NCI-H2196 treated with DMSO at 0.1 percent for 48 hours (cell line): ENCODE measurements around the gene FBXO5.
"Not testable (repeated sequence)": the region's sequence is repeated elsewhere in the genome, so short reads cannot be mapped to it uniquely, and the experiment has no call there.

Experiments used
- DNase-seq: peaks from one replicate; lab custom pipeline; 2025; ENCODE audit not compliant: unreplicated experiment; lab: John Stamatoyannopoulos, UW

The FBXO5 gene

DNA sequence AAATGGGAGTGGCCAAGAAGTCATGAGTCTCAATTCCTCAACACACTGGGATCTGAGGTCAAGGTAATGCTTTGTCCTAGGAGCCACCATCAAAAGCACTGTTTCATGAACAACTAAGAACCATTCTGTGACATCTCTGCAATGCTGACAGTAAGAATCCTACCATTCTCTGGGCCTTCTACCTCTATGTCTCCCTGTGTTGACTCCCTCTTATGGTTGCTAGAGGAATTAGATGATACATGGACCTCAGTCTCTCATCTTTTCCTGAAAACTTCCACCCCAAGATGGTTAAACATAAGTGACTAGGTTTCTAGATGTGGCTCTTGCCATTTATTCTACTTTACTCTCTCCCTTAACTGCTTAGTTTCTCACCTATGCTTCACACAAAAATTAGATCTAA, 10.6 kb upstream of the FBXO5 start:
- DNase-seq, result no peak

DNA sequence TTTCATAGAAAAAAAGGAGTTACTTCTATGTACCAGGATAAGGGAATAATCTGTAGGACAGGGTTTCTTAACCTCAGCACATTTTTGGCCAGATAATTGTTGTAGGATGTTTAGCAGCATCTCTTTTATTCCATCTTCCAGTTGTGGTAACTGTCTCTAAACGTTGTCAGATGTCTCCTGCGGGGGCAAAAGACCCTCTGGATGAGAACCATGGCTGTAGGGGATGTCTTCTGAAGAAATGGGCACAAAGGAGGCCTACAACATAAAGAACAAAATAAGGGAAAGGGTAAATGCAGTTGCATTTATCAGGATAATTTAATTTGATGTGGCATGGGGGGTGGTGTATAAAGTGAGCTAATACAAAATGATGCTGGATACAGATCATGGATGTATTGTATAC, 4.1 kb upstream of the FBXO5 start:
- DNase-seq, result no peak

DNA sequence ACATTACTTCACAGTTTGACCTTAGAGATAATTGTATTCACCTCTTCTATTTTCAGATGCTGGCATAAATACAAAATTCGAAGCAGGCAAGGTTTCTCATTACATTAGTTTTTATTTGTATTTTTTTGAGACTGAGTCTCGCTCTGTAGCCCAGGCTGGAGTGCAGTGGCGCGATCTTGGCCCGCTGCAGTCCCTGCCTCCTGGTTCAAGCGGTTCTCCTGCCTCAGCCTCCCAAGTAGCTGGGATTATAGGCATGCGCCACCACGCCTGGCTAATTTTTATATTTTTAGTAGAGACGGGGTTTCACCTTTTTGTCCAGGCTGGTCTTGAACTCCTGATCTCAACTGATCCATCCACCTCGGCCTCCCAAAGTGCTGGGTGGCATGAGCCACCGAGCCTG, 2.5 kb upstream of the FBXO5 start:
- not testable (repeated sequence) for DNase-seq

DNA sequence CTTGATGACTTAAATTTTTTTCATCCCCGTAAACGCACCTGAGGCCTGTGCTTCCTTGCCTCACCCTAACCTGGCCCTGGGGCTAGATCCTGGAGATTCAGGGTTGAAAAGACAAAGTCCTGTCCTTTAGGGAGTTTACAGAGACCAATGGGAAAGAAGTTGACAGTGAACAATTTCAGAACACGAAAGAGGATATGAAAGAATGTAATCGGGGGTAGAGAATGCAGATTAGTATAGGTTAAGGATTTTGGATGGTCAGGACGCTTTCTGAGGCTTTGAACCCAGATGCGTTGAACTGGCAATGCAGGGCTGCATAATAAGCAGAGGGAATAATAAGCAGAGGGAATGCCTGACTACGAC, 1.7 kb upstream of the FBXO5 start:
- DNase-seq, result no peak

DNA sequence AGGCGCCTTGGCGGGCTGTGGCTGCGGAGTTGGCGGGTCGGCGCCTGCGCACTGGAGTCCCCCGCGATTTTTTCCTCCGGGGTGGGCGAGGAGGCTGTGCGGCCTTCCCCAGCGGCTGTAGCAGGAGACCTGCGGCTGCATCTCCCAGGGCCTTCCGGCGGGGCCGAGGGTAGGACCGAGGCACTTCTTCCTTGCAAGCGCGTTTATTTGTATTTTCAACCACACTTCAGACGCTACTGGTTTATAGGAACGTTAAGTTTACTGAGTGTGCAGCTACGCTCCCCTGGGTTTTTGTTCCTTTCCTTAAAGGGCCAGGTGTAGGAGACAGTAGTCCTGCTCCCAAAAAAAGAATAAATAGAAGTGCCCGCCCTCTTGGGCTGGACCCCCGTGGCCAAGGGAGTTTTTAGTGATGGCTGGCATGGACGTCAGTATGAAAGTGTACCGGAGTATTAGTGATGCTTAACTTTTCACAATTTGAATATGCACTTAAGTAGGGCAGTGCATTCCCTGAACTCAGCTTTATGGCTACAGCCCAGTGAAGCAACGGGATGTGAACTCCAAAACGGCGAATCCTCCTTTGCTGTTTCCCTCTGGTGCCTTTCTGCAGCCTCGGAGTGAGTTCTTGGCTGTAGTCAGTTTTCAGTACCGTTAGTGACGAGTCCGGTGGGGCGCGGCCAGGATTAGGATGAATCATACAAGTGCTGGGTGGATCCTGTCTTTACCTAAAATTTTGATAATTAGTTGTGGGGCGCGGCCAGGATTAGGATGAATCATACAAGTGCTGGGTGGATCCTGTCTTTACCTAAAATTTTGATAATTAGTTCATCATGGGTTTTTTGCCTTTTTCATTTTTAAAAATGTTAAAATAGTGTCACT, 1.0 kb upstream of the FBXO5 start:
- DNase-seq, result no peak

DNA sequence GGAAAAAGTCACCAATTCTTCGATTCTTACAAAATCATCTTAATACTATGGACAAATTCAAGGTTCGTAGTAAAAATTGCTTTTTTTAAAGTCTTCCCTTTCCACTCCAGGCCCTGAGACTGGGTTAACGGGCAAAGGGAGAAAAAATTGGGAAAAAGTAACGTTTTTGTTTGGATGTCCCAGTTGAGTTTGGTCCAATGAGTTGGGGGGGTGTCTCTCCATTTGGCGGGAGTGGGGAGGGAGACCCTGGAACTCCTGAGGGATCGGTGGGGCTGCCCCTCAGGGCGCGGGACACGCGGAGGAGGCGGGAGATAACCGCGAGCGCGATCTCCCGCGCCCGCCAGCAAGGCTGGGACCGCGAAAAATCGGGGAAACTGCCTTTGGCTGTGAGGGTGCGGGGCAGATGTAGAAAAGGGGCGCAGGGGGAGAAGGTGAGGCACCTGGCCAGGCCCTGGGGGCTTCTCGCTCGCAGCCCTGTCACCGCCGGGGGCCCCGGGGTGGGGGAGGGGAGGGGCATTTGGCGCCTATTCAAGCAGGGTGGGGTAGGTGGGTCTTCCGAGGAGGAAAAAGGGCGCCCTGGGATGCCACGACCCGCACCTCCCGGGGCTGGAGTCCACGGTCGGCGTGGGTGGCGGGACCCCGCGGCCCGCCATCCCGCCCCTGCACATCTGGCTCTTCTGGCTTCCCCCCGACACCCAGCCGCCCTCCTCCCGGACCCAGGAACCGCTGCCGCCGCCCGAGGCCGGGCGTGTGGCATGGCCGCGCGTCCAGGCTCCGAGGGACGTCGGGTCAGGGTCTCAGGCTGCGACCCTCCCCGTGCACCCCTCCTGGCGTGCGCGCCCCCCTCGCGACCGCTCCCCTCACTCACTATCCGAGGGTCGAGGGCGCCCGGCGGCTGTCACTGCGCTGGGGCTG, 595 bp downstream of the FBXO5 start:
- DNase-seq, result no peak

DNA sequence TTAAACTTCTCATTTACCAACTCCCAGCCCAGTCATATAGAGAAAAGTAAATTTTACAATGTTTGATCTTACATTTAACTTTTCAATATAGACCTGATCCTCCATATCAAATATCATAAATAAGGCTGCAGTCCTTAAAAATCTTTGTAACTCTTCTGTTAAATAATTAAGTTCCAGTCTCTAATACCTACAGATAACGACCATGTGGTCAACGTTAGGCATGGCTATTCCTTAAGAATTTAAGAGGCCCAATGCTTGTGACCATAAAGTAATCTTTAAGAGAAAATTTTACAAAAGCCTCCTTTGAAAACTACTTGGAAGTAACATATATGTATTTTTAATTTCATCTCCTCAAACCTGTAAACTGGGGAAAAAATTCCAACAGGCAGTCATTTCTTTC, 1.6 kb downstream of the FBXO5 start:
- DNase-seq, result no peak

DNA sequence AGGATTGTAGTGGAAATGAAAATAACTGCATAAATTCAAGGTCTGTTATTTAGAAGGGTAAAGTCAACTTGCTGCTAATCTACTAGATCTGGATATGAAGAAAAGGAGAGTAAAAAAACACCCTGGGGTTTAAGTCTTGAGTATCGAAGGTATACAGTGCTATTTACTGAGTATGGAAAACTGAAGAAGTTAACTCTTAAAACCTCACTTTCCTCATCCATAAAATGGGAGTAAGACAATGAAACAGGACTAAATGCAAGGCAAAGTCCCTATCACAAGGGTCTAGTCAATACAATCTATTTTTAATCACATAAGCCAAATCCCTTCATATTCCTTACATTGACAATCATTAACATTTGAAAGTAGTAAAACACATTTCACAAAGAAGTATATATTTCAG, 2.2 kb downstream of the FBXO5 start:
- no peak for DNase-seq

DNA sequence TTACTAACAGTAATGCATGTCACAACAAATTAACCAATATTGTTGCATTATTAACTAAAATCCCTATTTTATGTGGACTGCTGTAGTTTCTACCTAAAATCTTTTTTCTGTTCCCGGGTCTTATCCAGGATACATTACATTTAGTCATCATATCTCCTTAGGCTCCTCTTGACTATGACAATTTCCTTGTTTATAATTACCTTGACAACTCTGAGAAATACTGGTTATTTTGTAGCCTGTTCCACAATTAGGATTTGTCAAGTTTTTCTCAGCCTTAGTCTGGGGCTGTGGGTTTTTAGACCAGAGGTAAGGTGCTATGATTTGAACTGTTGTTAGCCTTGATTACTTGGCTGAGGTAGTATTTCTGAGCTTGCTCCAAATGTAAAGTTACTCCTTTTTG, 3.7 kb downstream of the FBXO5 start:
- no peak for DNase-seq

DNA sequence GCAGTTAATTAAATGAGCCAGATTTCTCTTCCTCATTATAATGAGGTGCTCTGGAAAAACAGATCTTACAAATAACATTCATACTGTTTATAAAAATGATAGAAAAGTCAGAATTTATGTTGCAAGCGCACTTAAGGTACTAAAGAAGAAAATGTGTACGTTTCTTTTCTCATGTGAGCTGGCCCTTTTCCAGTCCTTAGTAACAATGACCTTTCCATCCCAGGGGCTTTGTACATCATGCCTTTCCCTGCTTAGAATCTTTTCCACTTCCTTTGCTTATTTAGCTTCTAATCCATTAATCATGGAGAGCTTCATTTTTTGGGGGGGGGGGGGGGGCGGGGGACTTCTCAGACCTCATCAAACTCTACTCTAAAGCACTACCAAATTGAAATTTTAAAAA, 4.8 kb downstream of the FBXO5 start:
- no peak for DNase-seq

DNA sequence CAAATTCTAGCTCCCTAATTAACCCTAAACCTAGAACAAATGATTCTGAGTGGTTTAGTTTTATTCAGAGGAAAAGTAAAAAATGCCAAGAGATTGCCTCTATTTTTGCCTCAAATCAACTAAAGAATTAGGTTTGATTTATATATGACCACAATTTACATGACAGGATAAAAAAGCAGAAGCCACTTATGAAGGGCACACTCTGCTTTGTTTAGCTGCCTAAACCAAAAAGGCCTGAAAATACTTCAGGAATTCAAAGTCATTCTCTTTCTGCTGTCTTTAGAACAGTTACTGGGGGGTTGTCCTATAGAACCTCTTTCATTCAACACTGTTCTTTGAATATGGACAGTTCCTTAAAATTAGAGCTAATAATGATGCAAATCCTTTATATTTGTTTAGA, 5.3 kb downstream of the FBXO5 start:
- no peak for DNase-seq

DNA sequence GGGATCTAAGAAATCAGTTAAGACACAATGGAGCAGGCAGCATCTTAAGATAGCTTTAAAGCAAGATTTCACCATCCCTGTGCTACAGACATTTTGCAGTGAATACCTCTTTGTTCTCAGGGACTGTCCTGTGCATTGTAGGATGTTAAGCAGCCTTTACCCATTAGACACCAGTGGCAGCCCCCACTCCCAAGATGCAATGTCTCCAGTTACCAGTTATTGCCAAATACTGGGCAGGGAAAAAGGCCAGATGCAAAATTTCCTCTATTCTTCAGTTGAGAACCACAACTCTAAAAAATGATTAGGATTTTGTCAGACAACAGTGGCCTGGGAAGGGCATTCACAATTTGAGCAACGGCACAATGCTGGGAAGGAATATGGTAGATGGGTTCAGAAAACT, 6.1 kb downstream of the FBXO5 start:
- DNase-seq, result no peak

DNA sequence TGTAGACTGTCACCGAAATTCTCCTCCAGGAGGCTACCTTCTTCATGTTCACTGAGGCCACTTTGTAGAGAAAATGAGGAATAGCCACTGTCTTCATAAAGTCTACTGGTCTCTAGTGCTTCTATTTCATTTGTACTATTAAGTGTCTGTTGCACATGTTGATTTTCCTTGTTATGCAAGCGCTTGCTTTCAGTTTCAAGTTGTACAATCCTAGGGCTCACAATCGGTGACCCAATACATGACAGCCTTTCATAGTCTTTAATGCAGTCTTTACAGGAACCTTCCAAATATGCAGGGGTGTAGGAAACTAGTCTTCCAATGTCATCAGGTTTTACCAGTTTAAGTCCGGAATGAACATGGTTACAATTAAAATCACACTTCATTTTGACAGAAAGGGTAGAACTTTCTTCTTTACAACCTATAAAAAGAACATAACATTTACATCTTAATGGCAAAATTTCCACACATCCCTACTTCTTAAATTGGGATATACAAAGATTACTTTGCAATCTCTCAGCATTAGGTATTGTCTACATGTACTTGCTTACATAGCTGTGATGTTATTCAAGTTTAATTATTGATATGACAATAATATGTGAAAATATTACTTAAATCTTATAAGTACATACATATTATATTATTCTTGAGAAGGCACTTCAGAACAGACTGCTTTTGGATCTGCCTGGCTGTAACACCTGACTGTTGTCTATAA, 7.5 kb downstream of the FBXO5 start:
- no peak for DNase-seq

DNA sequence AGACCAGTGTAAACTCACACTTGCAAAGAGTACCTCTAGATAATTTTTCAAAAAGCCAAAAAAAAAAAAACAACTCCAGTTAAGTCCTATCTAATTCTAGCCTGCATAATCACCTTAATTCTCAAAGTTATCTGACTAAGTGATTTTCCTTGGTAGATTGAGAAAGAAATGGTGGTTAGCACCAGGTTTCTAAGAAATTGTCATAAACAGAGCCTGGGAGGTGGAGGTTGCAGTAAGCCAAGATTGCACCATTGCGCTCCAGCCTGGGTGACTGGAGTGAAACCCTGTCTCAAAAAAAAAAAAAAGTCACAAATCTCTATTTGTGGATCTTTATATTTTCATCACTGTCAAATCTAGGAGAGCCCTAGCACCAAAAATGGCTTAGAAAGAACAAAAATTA, 8.9 kb downstream of the FBXO5 start:
- no peak for DNase-seq

DNA sequence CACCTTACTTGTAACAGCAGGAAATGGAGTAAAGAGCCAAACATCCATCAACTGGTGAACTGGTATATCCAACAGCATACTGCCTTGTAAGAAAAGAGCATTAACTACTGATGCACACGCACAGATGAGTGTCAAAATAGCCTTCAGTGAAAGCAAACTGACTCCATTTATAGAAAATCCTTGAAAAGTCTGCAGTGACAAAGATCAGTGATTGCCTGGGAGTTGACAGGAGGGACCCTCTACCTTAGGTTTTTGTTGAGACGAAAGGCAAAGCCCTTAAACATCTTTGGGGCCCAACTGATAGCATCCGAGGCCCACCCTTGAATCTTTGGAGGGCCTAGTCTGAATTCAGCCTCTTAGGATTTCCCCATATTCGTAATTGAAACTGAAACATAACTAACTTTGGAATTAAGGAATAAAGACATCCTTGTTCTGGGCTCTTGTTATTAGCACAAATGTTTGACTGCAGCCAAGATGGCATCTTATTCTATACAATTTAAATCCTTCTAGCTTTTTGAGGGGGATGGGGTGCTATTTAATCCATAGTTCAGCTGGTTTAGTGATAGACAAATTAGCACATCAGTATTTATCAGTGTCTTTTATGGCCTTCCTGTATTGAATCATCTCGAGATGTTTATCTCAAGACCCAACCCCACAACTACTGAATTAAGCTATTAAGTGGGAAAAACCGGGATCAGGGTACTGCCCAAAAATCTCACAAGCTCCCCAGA, 13.0 kb downstream of the FBXO5 start:
- no peak for DNase-seq

DNA sequence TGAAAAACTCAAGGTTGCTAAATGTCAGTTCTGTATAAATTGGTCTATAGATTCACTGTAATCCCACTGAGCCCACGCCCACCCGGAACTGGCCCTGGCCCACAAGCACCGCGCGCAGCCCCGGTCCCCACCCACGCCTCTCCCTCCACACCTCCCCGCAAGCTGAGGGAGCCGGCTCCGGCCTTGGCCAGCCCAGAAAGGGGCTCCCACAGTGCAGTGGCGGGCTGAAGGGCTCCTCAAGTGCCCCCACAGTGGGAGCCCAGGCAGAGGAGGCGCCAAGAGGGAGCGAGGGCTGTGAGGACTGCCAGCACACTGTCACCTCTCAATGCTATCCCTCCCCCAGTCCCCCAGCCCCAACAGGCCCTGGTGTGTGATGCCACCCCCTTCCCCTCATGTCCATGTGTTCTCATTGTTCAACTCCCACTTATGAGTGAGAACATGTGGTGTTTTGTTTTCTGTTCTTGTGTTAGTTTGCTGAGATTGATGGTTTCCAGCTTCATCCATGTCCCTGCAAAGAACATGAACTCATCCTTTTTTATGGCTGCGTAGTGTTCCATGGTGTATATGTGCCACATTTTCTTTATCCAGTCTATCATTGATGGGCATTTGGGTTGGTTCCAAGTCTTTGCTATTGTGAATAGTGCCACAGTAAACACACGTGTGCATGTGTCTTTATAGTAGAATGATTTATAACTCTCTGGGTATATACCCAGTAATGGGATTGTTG, 16.5 kb downstream of the FBXO5 start:
- not testable (repeated sequence) for DNase-seq

DNA sequence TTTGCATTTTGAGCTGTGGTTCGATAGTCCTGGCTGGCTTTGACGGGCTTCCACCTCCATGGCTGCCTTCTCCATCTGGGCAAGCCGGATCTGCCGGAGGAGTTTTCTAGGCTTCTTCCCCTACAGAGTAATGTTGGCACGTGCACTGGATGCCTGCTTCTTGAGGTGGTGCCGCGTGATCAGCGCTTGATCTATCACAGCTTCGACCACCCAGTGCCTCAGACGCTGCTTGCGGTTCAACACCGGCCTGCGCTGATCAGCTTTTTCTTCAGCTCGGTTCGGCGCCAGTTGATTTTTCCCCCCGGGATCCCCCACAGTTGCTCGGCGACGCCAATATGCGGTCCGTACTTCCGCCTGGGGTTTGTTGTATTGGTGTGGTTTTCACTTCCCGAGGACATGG, 23.5 kb downstream of the FBXO5 start:
- no peak for DNase-seq

DNA sequence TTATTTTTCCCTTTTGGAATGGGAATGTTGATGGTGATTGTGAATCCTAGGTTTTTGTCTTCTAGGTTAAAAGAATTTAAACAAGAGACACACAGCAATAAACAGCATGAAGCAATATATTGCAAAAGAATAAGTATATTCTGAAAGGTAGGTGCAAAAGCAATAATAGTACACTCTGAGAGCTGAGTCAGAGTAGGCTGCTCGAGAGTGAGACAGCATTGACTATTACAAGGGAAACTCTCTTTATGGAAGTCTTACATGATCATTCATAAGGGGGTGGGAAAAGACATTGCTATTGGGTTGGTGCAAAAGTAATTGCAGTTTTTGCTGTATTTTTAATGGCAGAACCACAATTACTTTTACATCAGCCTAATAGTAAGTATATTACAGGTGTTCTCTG, 25.0 kb downstream of the FBXO5 start:
- no peak for DNase-seq

DNA sequence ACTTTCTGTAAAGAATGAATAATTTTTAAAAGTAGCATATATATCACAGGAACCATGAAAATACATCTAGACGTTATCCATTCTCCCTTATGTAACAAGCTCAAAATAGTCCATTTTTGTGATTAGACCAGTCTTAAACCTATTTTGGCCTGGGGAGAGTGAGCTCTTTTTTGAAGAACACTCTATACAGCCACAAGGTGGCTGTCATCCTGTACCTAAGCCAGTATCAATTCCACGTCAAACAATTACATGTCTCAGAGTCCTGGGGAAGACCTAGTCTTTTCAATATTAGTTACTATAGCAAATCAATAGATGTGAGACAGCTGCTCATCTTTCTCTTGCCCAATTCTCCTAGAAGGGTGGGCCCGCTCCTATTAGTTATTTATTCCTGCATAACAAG, 28.4 kb downstream of the FBXO5 start:
- DNase-seq, result no peak

DNA sequence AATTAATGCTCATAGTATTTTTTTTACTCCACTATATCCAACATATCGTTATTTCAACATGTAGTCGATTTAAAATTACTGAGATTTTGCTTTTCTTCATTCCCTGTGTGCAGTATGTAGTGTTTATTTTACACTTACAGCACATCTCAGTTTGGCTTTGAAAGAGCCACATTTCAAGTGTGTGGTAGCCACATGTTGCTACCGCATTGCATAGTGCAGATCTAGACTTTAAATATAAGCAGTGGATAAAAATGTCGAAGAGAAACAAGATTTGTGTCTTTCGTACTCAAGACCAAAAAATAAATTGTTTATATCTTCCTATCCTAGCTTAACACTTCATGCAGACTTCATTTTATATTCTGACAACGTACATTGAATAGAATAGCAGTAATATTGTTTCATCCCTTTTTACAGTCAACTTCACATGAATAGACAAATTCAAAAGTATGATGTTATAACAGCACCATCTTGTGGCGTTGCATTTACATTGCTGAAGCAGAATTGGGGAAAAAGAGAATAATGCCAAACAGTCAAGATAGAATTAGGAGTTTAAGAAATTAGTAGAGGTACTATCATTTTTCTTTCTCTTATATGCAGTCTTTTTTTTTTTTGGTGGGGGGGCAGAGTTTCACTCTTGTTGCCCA, 29.9 kb downstream of the FBXO5 start:
- DNase-seq, result no peak
